ENCODE data around the gene LMBR1. TPM values are rescaled to one million over a fixed set of nuclear protein-coding genes. Genes with fewer than 3 reads are reported as not detected.

The LMBR1 gene
- polyA plus RNA-seq, 1 experiment = 20.8 TPM

GRCh38 chr7:156827587-156828203 lies 65.3 kb downstream of the LMBR1 start:
- Histone ChIP-seq H3K4me3 (ENCODE audit: low read depth, low read length) (no peak overlapping the region), H3K27ac (ENCODE audit: low read depth, low read length) (no peak overlapping the region), H3K27me3 (ENCODE audit: control insufficient read depth, insufficient read depth, low read length) (no peaks in the 10 kb centered on the region), H3K9me3 (ENCODE audit: control insufficient read depth, insufficient read depth, low read length) (no peaks in the 10 kb centered on the region)
- ChIA-PET POLR2A (no interaction called here), CTCF (interaction anchor here (1.1 to 2.2 kb wide), 5 partner anchors 10 to 1031 kb away, joined by 3 to 10 read pairs (median 5); no protein-coding TSS in a partner anchor)
- peak; percentile 72 for TF ChIP-seq CTCF (IDR thresholded peaks at IDR 0.05; ENCODE audit: low read depth, low read length)
- DNase-seq (ENCODE audit: low read depth, low spot score) = no peak

- H3K27me3 ChIP-seq (ENCODE audit: control insufficient read depth, insufficient read depth, low read length) = no peaks in the 10 kb centered on the region
- no peak overlapping the region for H3K4me3 ChIP-seq (ENCODE audit: low read depth, low read length)
- DNase-seq (ENCODE audit: low read depth, low spot score) = no peak
- CTCF ChIA-PET = no interaction called here
- no peak for TF ChIP-seq CTCF (IDR thresholded peaks at IDR 0.05; ENCODE audit: low read depth, low read length)
- POLR2A ChIA-PET = no interaction called here
- H3K9me3 ChIP-seq (ENCODE audit: control insufficient read depth, insufficient read depth, low read length) = no peaks in the 10 kb centered on the region
- no peak overlapping the region for H3K27ac ChIP-seq (ENCODE audit: low read depth, low read length)
These were observed 69.5 kb downstream of the LMBR1 start for GRCh38 chr7:156823435-156823834.

GRCh38 chr7:156820445-156821063 lies 72.4 kb downstream of the LMBR1 start:
- DNase-seq (ENCODE audit: low read depth, low spot score) = no peak
- POLR2A ChIA-PET = no interaction called here

GRCh38 chr7:156819733-156820295 lies 73.2 kb downstream of the LMBR1 start:
- Histone ChIP-seq H3K4me3 (ENCODE audit: low read depth, low read length) (no peak overlapping the region), H3K9me3 (ENCODE audit: control insufficient read depth, insufficient read depth, low read length) (no peaks in the 10 kb centered on the region), H3K27ac (ENCODE audit: low read depth, low read length) (no peak overlapping the region), H3K27me3 (ENCODE audit: control insufficient read depth, insufficient read depth, low read length) (no peaks in the 10 kb centered on the region)
- no peak for TF ChIP-seq CTCF (IDR thresholded peaks at IDR 0.05; ENCODE audit: low read depth, low read length)
- POLR2A ChIA-PET = no interaction called here
- DNase-seq (ENCODE audit: low read depth, low spot score) = no peak
- CTCF ChIA-PET = interaction anchor here (0.6 to 2.0 kb wide), 3 partner anchors 1014 to 1220 kb away, joined by 5 to 7 read pairs (median 5); no protein-coding TSS in a partner anchor

More at GRCh38 chr7:156820445-156821063, 72.4 kb downstream of the LMBR1 start:
- Histone ChIP-seq H3K27me3 (ENCODE audit: control insufficient read depth, insufficient read depth, low read length) (no peaks in the 10 kb centered on the region), H3K27ac (ENCODE audit: low read depth, low read length) (no peak overlapping the region), H3K9me3 (ENCODE audit: control insufficient read depth, insufficient read depth, low read length) (no peaks in the 10 kb centered on the region), H3K4me3 (ENCODE audit: low read depth, low read length) (no peak overlapping the region)
- CTCF ChIA-PET = interaction anchor here (0.6 to 1.3 kb wide), 2 partner anchors 1015 to 1221 kb away, joined by 5 read pairs; no protein-coding TSS in a partner anchor
- peak; percentile 33 for TF ChIP-seq CTCF (IDR thresholded peaks at IDR 0.05; ENCODE audit: low read depth, low read length)

GRCh38 chr7:156818133-156818532 lies 74.8 kb downstream of the LMBR1 start:
- Histone ChIP-seq H3K4me3 (ENCODE audit: low read depth, low read length) (no peak overlapping the region), H3K27ac (ENCODE audit: low read depth, low read length) (no peak overlapping the region)
- CTCF ChIA-PET = interaction anchor here (0.5 to 2.0 kb wide), 8 partner anchors 9 to 1022 kb away, joined by 3 to 7 read pairs (median 5); partner anchors contain the start of gene NOM1

More at GRCh38 chr7:156818133-156818532, 74.8 kb downstream of the LMBR1 start:
- no peak for TF ChIP-seq CTCF (IDR thresholded peaks at IDR 0.05; ENCODE audit: low read depth, low read length)
- POLR2A ChIA-PET = no interaction called here
- H3K9me3 ChIP-seq (ENCODE audit: control insufficient read depth, insufficient read depth, low read length) = no peaks in the 10 kb centered on the region
- DNase-seq (ENCODE audit: low read depth, low spot score) = no peak
- no peaks in the 10 kb centered on the region for H3K27me3 ChIP-seq (ENCODE audit: control insufficient read depth, insufficient read depth, low read length)

All from AG04450 (cell line).